IgD-negative memory B cell (primary cell): Measurements from ENCODE around the gene XXYLT1. TPM values are rescaled to one million over a fixed set of nuclear protein-coding genes. Genes with fewer than 3 reads are reported as not detected.
"Not testable (repeated sequence)": the region's sequence is repeated elsewhere in the genome, so short reads cannot be mapped to it uniquely, and the experiment has no call there.

Experiments
- H3K27ac Mint-ChIP-seq, 3 donors: one replicate each; pipeline ENCODE4 v1.8.0; 2020 to 2022; ENCODE audit warnings: mild to moderate bottlenecking in 3 of 3, mixed read lengths in 3 of 3, moderate library complexity in 1 of 3
- H3K27me3 Mint-ChIP-seq: one replicate; pipeline ENCODE4 v1.8.0; 2021; ENCODE audit warnings: mixed read lengths
- H3K36me3 Mint-ChIP-seq: one replicate; pipeline ENCODE4 v1.8.0; 2020; ENCODE audit warnings: mild to moderate bottlenecking, mixed read lengths
- H3K4me1 Mint-ChIP-seq, 3 donors: one replicate each; pipeline ENCODE4 v1.8.0; 2020 to 2022; ENCODE audit warnings: mixed read lengths in 3 of 3, mild to moderate bottlenecking in 1 of 3
- H3K4me3 Mint-ChIP-seq, 4 donors: one replicate each; pipeline ENCODE4 v1.8.0; 2020 to 2022; ENCODE audit warnings: mild to moderate bottlenecking in 4 of 4, mixed read lengths in 4 of 4, moderate library complexity in 3 of 4
- H3K9me3 Mint-ChIP-seq, 3 donors: one replicate each; pipeline ENCODE4 v1.8.0; 2020 to 2021; ENCODE audit warnings: mixed read lengths in 3 of 3, mild to moderate bottlenecking in 1 of 3
- polyA plus RNA-seq: library from polyadenylated mRNA; unstranded; fragments of 300-500 nt; fragmentation: Illumina TruSeq; gene quantifications from one replicate; pipeline ENCODE4 v1.2.3, GENCODE V29; 2021

XXYLT1 gene
- polyA plus RNA-seq, 1 donor from 2014 or later: 5.2 TPM

- Mint-ChIP-seq H3K36me3 (no peaks in the 10 kb centered on the region), H3K9me3 (no peaks in the 10 kb centered on the region), H3K4me1 (peaks cover 23 to 25% (median 24%) of the 10 kb centered on the region in 3 donors), H3K4me3 (no peak overlapping the region), H3K27me3 (no peaks in the 10 kb centered on the region), H3K27ac (peak overlapping the region in 1 of 3 donors; percentile 27)
These were observed 69.7 kb downstream of the XXYLT1 start for GRCh38 chr3:195201295-195201694.

- H3K4me1 Mint-ChIP-seq: peaks cover 20 to 23% (median 21%) of the 10 kb centered on the region in 3 donors
- H3K27me3 Mint-ChIP-seq: no peaks in the 10 kb centered on the region
- no peak overlapping the region for H3K4me3 Mint-ChIP-seq
- no peaks in the 10 kb centered on the region for H3K36me3 Mint-ChIP-seq
- H3K27ac Mint-ChIP-seq: no peak overlapping the region
- no peaks in the 10 kb centered on the region for H3K9me3 Mint-ChIP-seq
These were observed 70.7 kb downstream of the XXYLT1 start for GRCh38 chr3:195200010-195200822.

GRCh38 chr3:195198426-195199346 is 72.3 kb downstream of the XXYLT1 start:
- Mint-ChIP-seq H3K27me3 (no peaks in the 10 kb centered on the region), H3K9me3 (no peaks in the 10 kb centered on the region), H3K4me3 (no peak overlapping the region), H3K36me3 (no peaks in the 10 kb centered on the region), H3K4me1 (peaks cover 18 to 25% (median 23%) of the 10 kb centered on the region in 3 donors), H3K27ac (no peak overlapping the region)

GRCh38 chr3:195197765-195198425 is 73.1 kb downstream of the XXYLT1 start:
- Mint-ChIP-seq H3K36me3 (no peaks in the 10 kb centered on the region), H3K4me1 (peaks cover 15 to 23% (median 22%) of the 10 kb centered on the region in 3 donors), H3K9me3 (no peaks in the 10 kb centered on the region), H3K27ac (no peak overlapping the region), H3K27me3 (no peaks in the 10 kb centered on the region), H3K4me3 (no peak overlapping the region)

- Mint-ChIP-seq H3K27me3 (no peaks in the 10 kb centered on the region), H3K4me1 (peaks cover 15 to 27% (median 23%) of the 10 kb centered on the region in 3 donors), H3K36me3 (no peaks in the 10 kb centered on the region), H3K9me3 (peaks cover 0 to 7% (median 3%) of the 10 kb centered on the region in 3 donors), H3K27ac (no peak overlapping the region), H3K4me3 (no peak overlapping the region)
These were observed 74.7 kb downstream of the XXYLT1 start for GRCh38 chr3:195196266-195196665.

- peaks cover 15 to 27% (median 23%) of the 10 kb centered on the region in 3 donors for H3K4me1 Mint-ChIP-seq
- no peaks in the 10 kb centered on the region for H3K36me3 Mint-ChIP-seq
- peak overlapping the region in 2 of 3 donors; percentile 19 to 57 for H3K27ac Mint-ChIP-seq
- H3K27me3 Mint-ChIP-seq: no peaks in the 10 kb centered on the region
- peaks cover 0 to 11% (median 3%) of the 10 kb centered on the region in 3 donors for H3K9me3 Mint-ChIP-seq
- no peak overlapping the region for H3K4me3 Mint-ChIP-seq
These were observed 75.4 kb downstream of the XXYLT1 start for GRCh38 chr3:195195321-195196209.

GRCh38 chr3:195194559-195195206 is 76.3 kb downstream of the XXYLT1 start:
- Mint-ChIP-seq H3K4me1 (peaks cover 15 to 29% (median 23%) of the 10 kb centered on the region in 3 donors), H3K27me3 (no peaks in the 10 kb centered on the region), H3K9me3 (peaks cover 0 to 11% (median 3%) of the 10 kb centered on the region in 3 donors), H3K27ac (peak overlapping the region in 2 of 3 donors; percentile 3 to 60), H3K36me3 (no peaks in the 10 kb centered on the region), H3K4me3 (peak overlapping the region in 1 of 4 donors; percentile 78)

- Mint-ChIP-seq H3K4me3 (no peak overlapping the region), H3K9me3 (peaks cover 0 to 11% (median 3%) of the 10 kb centered on the region in 3 donors), H3K4me1 (peaks cover 9 to 24% (median 10%) of the 10 kb centered on the region in 3 donors), H3K27me3 (no peaks in the 10 kb centered on the region), H3K36me3 (no peaks in the 10 kb centered on the region), H3K27ac (no peak overlapping the region)
These were observed 79.4 kb downstream of the XXYLT1 start for GRCh38 chr3:195191580-195191979.

GRCh38 chr3:195189821-195190220 is 81.1 kb downstream of the XXYLT1 start:
- peaks cover 0 to 11% (median 3%) of the 10 kb centered on the region in 3 donors for H3K9me3 Mint-ChIP-seq
- H3K36me3 Mint-ChIP-seq: no peaks in the 10 kb centered on the region
- H3K27ac Mint-ChIP-seq: no peak overlapping the region
- H3K4me1 Mint-ChIP-seq: peaks cover 18 to 28% (median 26%) of the 10 kb centered on the region in 3 donors
- H3K4me3 Mint-ChIP-seq: no peak overlapping the region
- H3K27me3 Mint-ChIP-seq: no peaks in the 10 kb centered on the region

GRCh38 chr3:195188426-195188927 is 82.5 kb downstream of the XXYLT1 start:
- Mint-ChIP-seq H3K27me3 (no peaks in the 10 kb centered on the region), H3K27ac (no peak overlapping the region), H3K4me1 (peaks cover 21 to 25% (median 23%) of the 10 kb centered on the region in 3 donors), H3K4me3 (peak overlapping the region in 1 of 4 donors; percentile 6), H3K36me3 (no peaks in the 10 kb centered on the region), H3K9me3 (peaks cover 0 to 11% (median 3%) of the 10 kb centered on the region in 3 donors)

GRCh38 chr3:195187609-195188425 is 83.1 kb downstream of the XXYLT1 start:
- peaks cover 21 to 25% (median 23%) of the 10 kb centered on the region in 3 donors for H3K4me1 Mint-ChIP-seq
- peaks cover 0 to 11% (median 3%) of the 10 kb centered on the region in 3 donors for H3K9me3 Mint-ChIP-seq
- peaks cover under 1% of the 10 kb centered on the region for H3K36me3 Mint-ChIP-seq
- no peaks in the 10 kb centered on the region for H3K27me3 Mint-ChIP-seq
- no peak overlapping the region for H3K27ac Mint-ChIP-seq
- H3K4me3 Mint-ChIP-seq: no peak overlapping the region

GRCh38 chr3:195186710-195187047 is 84.3 kb downstream of the XXYLT1 start:
- H3K27ac Mint-ChIP-seq: peak overlapping the region in 1 of 3 donors; percentile 2

More at GRCh38 chr3:195186710-195187047, 84.3 kb downstream of the XXYLT1 start:
- not testable (repeated sequence) for H3K27me3 Mint-ChIP-seq, H3K9me3 Mint-ChIP-seq, H3K36me3 Mint-ChIP-seq
- Mint-ChIP-seq H3K4me3 (peak overlapping the region in 2 of 4 donors; percentile 53 to 76), H3K4me1 (peaks cover 21 to 25% (median 23%) of the 10 kb centered on the region in 3 donors)
